Superior temporal gyrus (tissue), 1 donor: ENCODE measurements around the gene MDFIC2.
A peak's percentile ranks its signal among the peaks of the same experiment; 100 is the strongest.
"Not testable (repeated sequence)": the region's sequence is repeated elsewhere in the genome, so short reads cannot be mapped to it uniquely, and the experiment has no call there.

ENCODE experiments used
- DNase-seq: peaks from one replicate; pipeline ENCODE4 v3.0.0-alpha.2; 2016; ENCODE audit errors: extremely low spot score

The MDFIC2 gene

DNA sequence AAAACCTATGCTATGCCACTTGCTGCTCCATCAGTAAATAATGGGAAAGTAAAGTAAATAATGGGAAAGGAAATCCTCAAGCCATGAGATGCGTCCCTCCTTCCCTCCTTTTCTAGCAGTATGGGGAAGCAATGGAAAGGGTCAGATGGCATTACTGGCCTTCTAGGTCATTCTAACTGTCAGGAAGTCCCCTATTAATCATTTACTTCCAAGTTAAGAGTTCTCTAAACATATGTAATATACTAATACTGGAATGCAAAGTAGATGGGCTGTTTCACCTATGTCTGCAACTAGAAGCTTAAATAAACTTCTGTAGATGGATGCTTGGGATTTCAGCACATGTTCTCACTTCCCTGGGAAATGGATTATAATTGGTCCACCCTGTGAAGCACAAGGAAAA lies 55.9 kb downstream of the MDFIC2 start:
- no peak for DNase-seq

DNA sequence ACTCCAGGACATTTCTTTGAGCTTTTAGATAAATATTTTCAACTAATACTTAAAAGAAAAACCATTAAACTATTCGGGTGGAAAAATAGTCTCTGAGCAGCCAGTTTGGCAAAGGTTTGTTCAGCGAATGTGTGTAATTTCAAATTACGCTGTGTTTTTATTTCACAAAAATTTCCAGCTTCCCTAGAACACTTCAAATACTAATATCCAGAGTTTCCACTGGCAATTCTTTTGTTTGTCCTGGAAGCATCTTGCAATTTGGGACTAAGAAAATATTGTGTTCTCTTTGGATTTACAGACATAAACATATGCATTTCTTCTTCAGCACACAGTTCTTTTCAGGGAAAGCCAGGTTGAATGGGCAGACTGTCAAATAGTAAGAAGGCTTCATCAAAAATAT lies 61.9 kb downstream of the MDFIC2 start:
- DNase-seq, result no peak

DNA sequence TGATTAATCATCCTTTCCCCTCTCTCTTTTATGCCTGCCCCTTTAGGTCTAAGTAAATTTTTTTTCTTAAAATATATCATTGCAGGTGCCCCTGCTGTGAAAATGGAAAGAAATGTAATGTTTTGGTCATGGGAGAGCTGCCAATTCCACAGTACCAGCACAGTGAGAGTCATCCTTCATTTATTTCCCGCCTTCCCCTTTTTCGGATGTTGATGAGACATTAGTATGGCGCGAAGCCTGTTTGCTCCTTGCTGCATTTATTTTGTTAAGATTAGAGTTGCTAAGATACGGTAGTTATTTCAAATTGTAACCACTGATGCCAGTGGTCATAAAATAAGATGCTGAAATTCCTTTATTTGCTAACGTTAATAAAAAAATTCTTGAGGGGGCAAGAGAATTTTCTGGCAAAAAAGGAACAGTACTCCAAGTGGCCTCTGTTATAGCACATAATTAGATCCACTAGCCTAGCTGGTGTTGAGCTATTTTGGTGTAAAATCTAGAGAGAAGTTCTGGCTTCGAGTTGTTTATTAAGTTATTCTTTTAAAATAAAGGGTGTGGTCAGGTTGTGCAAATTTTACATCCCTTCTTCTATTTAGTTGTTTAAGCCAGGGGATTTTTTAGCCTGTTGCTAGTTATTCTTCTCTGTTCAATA lies 62.8 kb downstream of the MDFIC2 start:
- DNase-seq, result no peak

DNA sequence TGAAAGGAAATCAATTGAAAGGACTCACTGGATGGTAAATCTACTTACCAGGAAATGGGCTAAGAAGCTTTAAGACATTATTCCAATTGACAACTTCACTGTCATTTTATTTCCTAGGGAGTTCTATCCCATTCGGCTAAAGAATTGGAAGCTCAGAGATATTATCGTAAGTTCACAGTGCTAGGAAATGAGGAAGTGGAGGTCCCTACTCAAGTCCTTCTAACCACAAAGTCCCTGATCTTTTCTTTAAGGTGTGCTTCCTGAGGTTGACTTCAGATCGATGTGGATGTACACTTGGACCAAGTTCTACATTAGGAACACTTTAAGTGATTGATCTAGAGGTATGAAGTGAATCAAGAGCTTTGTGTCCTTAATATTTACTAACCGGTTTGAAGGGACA lies 63.6 kb downstream of the MDFIC2 start:
- DNase-seq, result no peak

DNA sequence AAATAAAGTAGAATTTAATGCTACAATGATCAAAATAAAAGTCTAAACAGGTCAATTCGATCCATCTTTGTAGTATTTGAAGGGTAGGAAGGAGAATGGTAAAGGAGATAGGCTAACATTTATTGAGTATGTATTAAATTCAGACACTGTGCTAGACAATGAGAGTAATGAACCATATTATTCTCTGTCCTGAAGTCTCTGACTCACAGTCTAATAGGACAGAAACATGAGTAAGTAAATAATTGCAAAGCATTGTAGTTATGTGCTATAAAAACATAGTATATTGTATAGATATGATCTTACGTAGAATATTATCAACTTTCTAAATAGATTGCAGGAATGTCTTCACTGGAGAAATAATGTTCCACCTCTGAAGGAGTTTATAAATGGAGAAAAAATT lies 64.5 kb downstream of the MDFIC2 start:
- DNase-seq, result no peak

DNA sequence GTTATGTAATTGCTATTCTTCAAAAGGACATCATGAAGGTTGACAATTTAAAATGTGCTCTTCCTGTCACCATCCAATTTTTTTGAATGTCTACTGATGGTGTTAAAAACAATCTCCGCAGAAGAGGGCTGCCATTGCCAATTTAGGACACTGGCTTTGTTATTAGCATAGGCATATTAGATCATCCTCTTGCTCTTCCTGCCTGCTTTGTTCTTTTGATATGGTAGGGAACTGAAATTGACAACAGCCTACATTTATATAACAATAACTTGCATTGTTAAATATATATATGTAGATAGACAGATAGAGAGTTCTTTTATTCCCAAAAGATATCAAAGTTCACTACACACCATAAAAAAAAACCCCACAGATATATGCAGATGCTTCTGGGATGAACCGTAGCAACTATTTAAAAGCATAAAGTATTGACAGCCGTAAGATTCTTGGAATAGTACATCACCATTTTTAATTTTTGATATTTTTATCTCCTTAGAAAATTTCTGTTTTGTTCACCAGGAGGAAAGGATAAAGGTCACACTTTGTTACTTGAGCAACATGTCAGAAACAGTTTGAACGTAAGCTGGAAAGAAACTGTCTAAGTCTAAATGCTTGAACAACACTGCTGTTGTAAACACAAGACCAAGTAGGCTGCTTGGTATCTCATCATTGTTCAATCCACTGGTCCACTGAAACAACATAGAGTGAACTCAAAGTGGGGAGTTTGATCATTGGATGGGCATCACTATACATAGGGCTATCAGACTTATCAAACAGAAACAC lies 66.5 kb downstream of the MDFIC2 start:
- DNase-seq, result peak; percentile 71

DNA sequence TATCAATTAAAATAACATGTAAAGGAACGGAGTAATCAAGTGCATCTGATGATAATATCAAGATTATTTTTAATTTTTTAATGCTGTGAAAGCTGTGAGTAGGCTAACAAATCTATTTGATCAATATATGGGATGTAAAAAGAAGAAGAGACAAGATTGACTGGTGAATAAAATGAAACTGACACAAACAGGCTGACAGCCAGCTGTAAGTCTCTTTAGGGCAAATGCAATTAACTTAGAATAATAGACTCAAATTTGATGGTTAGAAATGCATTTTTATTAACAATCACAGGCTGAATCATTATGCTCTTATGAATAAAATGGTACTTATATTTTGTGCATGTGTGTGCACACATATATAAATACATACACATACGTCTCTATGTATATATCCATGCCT lies 68.0 kb downstream of the MDFIC2 start:
- DNase-seq, result peak; percentile 20

DNA sequence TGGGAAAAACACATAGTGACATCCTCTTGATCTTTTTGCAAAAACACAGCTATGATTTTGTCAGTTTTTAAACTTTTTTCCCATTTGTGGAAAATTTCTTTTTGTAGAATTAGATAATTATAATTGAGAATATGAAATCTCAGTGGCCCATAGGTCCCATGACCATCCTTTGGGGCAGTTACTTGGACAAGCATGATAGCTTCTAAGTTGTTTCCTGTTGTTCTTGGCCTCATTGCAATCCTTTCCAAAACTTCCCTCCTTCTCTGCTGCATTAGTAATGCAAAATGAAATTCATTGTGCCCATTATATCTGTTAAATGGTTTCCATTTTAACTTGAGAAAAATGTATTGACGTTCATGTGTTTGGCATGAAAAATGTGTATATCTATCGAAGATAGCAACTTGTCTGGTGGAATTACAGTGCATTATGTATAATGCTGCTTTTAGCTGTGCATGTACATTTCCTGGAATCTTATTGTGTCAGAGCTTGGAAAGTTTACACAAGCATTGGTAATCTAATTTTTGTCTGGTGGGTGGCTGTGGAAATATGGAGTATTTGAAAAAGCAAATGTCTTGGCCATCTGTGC lies 70.0 kb downstream of the MDFIC2 start:
- no peak for DNase-seq

DNA sequence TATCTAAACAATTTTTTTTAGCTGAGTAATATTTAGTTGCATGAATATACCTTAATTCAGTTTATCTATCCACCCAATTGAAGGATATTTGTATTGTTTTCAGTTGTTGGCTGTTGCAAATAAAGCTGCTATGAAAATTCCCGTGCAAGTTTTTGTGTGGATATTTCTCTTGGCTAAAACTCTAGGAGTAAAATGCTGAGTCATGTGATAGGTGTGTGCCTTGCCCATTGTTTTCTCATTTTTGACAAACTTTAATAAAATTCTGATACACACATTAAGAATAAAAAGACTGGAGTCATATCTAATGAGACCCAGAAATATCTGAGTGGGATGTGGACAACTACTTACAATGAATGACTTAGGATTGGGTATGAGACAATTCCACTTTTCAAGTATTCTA lies 78.6 kb downstream of the MDFIC2 start:
- DNase-seq, result no peak

DNA sequence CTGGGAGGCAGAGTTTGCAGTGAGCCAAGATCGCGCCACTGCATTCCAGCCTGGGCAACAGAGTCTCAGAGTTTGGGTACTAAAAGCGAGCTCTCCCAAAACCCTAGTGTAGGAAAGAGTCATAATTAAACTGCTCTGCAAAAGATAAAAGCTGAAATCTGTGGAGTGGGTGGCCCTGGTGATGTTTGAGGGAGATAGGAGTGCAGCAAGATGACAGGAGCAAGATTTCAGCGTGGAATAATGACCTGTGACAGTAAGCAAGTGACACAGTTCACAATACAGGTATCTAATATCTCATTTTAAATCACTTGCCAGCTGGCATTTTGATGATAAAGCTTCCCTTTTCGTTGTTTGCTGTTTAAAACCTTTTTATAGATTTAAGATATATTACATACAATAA lies 79.3 kb downstream of the MDFIC2 start:
- no peak for DNase-seq

DNA sequence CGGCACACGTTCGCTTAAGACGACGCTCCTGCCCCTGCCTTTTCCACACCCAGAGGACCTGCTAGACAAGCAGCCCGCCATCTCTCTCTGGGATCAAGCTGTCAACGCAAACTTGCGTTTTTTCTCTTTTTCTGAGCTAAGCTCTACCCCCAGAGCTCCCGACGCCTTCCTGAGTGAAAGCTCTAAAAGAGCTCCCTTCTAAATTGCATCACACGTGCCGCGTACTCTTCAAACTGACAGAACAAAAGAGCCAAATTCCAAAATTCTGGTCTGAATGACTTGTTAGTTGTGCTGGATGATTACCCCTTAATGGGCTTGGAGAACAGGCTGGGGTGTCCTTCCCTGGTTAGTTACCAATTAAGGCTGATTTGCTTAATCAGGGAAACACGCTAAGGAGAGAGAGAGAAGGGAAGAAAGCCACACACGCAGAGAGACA lies 81.2 kb downstream of the MDFIC2 start:
- no peak for DNase-seq

DNA sequence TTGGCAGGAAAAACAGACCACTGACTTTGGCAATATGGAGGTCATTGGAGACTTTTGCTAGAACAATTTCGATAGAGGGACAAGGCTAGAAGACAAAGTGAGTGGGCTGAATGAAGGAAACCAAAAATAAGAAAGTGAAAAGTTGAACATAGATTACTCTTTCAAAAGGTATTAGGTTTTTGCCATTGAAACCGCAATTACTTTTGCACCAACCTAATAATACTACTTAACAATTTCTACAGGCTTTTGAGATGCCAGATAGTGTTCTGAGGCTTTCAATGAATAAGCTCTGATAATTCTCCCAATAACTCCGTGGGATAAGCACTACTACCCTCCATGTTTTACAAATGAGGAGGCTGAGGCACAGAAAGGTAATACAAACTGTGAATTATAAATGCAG lies 85.0 kb downstream of the MDFIC2 start:
- DNase-seq, result no peak

DNA sequence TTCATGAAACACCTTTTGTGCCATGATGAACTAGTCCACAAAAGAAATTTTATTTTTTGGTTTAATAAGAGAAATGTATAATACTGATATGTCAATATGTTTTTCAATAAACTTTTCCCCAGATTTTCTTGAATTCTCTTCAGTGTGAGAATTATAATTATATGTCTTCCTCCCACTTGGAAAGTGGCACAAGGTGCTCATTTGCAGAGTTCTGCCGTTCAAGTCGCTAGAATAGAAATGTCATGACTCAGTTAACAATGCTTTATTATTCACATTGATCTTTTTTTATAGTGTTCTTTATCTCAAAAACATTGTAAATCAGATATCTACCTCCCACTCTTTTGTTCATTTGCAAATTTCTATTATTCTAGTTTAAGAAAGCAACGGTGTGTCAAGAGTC lies 87.3 kb downstream of the MDFIC2 start:
- no peak for DNase-seq

DNA sequence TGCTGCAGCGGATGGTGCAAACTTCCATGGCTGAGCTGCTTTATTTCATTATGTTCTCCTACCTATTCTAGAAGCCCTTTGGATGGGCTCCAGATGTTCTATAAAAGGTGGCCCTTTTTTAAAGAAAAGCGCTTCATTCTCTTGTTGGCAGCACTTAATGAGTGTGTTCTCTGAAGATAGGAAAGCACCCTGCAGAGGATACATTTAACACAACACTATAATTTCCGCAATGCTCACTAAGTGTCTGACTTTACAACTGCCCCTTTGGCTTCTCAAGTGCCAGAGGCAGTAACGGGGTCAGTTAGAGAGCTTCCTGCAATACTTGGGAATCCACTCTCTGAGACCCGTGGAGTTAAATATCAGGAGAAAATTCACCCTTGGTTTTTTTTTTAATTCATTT lies 88.1 kb downstream of the MDFIC2 start:
- DNase-seq, result no peak

DNA sequence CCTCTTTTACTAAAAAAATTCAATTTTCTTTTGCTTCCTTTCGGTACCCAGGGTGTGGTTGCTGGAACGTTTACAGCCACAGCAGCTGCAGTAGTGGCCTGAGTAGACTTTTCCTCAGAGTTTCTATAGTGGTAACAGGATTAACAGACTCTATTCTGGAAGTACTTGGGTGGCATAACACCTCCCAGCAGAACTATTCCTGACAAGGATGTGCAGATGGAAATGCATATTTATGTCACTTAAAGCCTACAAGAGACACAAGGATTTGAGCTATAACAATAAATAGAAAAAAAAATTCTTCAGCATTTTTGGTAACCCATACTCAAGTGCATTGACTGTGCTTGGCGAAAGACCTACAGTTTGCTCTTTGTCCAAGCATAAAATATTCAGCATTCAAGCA lies 94.0 kb downstream of the MDFIC2 start:
- DNase-seq, result peak; percentile 18

DNA sequence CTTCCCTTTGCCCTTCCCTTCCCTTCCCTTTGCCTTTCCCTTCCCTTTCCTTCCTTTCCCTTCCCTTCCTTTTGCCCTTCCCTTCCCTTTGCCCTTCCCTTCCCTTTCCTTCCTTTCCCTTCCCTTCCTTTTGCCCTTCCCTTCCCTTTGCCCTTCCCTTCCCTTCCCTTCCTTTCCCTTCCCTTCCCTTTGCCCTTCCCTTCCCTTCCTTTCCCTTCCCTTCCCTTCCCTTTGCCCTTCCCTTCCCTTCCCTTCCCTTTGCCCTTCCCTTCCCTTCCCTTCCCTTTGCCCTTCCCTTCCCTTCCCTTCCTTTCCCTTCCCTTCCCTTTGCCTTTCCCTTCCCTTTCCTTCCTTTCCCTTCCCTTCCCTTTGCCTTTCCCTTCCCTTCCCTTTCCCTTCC lies 101.2 kb downstream of the MDFIC2 start:
- DNase-seq, result not testable (repeated sequence)

DNA sequence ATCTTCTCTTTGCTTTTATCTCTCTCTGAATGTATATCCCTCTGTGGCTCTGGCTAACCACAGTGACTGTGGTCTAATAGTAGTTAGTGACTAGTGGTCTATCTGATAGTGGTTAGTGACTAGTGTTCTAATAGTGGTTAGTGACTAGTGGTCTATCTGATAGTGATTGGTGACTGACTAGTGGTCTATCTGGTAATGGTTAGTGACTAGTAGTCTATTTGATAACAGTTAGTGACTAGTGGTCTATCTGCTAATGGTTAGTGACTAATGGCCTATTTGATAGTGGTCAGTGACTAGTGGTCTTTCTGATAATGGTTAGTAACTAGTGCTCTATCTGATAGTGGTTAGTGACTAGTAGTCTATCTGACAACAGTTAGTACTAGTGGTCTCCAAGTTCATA lies 110.5 kb downstream of the MDFIC2 start:
- no peak for DNase-seq

DNA sequence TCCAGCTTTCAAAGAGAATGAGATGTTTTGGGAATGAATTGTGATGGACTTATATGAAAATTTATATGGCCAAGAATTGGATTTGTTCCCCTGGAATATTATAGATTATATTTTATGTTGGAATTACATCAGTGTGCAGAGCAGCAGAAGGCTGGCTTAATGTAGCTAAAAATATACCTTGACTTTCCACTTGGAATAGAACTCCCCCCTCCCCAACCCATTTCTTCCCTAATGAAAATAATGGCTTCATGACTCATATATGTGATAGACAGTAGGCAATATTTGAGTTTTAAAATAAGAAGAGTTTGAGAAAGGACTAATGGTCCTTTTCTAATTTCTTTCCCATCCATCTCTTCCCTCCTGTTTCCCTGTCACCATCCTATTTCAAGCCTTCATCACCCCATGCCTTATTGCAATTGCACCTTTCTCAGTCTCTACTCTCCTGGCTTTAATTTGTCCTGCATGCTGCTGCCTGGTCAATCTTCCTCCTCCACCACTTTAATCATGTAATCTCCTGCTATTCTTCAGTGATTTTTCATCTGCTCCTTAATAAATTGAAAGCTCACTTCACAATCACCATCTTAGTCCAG lies 122.5 kb downstream of the MDFIC2 start:
- no peak for DNase-seq

DNA sequence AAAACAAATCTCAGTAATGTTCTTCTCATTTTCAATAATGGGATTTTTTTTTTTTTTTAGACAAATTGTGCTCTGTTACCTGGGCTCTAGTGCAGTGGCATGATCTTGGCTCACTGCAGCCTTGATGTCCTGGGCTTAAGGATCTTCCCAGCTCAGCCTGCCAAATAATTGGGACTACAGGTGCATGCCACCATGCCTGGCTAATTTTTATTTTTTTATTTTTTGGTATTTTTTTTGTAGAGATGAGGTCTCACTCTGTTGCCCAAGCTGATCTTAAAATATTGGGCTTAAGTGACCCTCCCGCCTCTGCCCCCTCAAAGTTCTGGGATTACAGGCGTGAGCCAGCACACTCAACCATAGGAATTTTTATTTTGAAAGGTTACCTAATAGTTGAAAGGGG lies 126.2 kb downstream of the MDFIC2 start:
- no peak for DNase-seq

DNA sequence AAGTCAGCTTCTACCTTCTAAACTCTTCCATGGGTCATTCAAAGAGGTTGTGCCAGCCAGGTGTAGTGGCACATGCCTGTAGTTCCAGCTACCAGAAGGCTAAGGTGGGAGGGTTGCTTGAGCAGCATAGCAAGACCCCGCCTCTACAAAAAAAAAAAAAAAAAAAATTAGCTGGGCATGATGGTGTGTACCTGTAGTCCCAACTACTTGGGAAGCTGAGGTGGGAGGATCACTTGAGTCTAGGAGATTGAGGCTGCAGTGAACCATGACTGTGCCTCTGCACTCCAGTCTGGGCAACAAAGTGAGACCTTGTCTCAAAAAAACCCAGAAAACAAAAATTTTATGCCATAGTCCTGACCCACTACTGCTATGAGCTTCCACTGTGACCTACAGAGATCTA lies 126.8 kb downstream of the MDFIC2 start:
- no peak for DNase-seq

DNA sequence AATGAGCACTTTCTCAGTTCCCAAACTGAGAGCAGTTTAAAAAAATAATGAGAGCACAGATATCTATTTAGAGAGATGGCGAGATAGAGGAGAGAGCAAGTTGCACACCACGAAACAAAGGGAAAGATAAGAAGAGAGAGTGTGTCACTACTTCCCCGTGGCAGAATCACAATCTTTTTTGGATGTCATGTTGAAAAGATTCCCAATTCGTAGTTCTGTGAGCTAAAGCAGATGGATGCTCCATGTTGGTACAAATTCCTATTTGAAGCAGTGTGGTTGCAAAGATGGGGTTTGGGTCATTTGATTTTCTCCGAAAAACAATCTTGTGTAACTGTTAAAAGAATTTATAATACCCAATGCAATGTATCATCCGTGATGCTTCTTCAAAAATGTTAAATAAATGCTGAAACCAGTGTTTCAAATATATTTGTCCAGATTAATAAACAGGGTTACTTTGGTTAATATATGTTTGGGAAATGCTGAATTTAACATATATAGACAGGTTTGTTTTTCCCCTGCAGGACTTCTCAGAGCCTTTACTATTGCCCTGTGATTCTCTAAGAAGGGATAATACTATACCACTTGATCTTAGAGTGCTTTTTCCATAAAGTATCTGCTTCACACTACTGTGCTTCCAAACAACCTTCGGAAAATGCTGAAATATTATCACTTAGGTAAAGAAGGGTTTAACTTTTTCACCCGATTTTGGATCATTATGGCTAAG lies 128.5 kb downstream of the MDFIC2 start:
- no peak for DNase-seq

DNA sequence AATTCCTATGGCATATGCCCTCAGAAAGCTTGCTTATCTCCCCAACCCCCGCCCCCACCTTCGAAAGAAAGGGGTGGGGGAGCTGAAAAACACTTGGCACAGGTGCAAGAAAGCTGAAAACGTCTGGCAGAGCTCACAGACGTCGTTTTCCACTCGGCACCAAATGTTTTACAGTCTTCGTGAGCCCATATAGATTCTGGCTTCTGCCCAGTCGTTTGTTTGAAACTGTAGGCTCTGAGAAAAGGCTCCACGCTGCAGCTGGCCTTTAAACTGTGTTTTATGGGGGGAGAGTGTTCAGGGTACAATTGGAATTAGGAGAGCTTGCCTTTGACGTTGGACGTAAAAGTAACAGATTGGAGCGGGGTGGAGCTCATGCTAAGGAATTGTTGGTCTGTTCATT lies 130.3 kb downstream of the MDFIC2 start:
- no peak for DNase-seq
